Neural cell (in vitro differentiated cells): ENCODE results near the gene COG5. TPM values are rescaled to one million over a fixed set of nuclear protein-coding genes. Genes with fewer than 3 reads are reported as not detected.
"Not testable (repeated sequence)": the region's sequence is repeated elsewhere in the genome, so short reads cannot be mapped to it uniquely, and the experiment has no call there.

Source experiments
- H2AFZ ChIP-seq: fragments of 200-600, 300-800 bp; sonication (generic), shearing (Covaris generic); 2 replicates; pipeline ENCODE4 v1.6.0; 2014; ENCODE audit warnings: low read depth, mild to moderate bottlenecking, antibody characterized with exemption, low read length, moderate library complexity
- H3F3A ChIP-seq: fragments of 200-600 bp; shearing (Covaris generic); 2 replicates; pipeline ENCODE4 v1.6.1; 2016; ENCODE audit warnings: mild to moderate bottlenecking, moderate library complexity, mixed read lengths, antibody characterized with exemption, low read length; ENCODE audit not compliant: insufficient read depth, poor library complexity, severe bottlenecking
- H3K27ac ChIP-seq: fragments of 200-600, 300-800 bp; sonication (generic), shearing (Covaris generic); 2 replicates; pipeline ENCODE4 v1.5.1; 2014; ENCODE audit warnings: mild to moderate bottlenecking, low read length, moderate library complexity
- H3K27me3 ChIP-seq: fragments of 300-800, 200-600 bp; sonication (generic), shearing (Covaris generic); 2 replicates; pipeline ENCODE4 v1.6.0; 2014; ENCODE audit warnings: mild to moderate bottlenecking, low read depth, low read length, moderate library complexity; ENCODE audit not compliant: insufficient read depth
- H3K36me3 ChIP-seq: fragments of 300-800, 200-600 bp; sonication (generic), shearing (Covaris generic); 2 replicates; pipeline ENCODE4 v1.5.1; 2014; ENCODE audit warnings: mild to moderate bottlenecking, antibody characterized with exemption, low read length, moderate library complexity; ENCODE audit not compliant: insufficient read depth
- H3K4me2 ChIP-seq: fragments of 300-800, 200-600 bp; sonication (generic), shearing (Covaris generic); 2 replicates; pipeline ENCODE4 v1.6.0; 2014; ENCODE audit warnings: mild to moderate bottlenecking, low read length
- H3K4me3 ChIP-seq: fragments of 300-800, 200-600 bp; sonication (generic), shearing (Covaris generic); 2 replicates; pipeline ENCODE4 v1.5.1; 2014; ENCODE audit warnings: mild to moderate bottlenecking, low read length, moderate library complexity
- H3K79me2 ChIP-seq: fragments of 200-600 bp; shearing (Covaris generic); replicated peaks from 2 replicates; pipeline ENCODE4 v1.6.0; 2014; ENCODE audit warnings: mild to moderate bottlenecking, low read length, moderate library complexity; ENCODE audit not compliant: insufficient read depth
- H3K9ac ChIP-seq: fragments of 300-800, 200-600 bp; sonication (generic), shearing (Covaris generic); 2 replicates; pipeline ENCODE4 v1.6.1; 2016; ENCODE audit warnings: mild to moderate bottlenecking, low read length, mixed read lengths
- H3K9me2 ChIP-seq: fragments of 200-600 bp; shearing (Covaris generic); 2 replicates; pipeline ENCODE4 v1.6.1; 2016; ENCODE audit warnings: mild to moderate bottlenecking, low read length, mixed read lengths; ENCODE audit not compliant: insufficient read depth
- H3K9me3 ChIP-seq: fragments of 200-600, 300-800 bp; sonication (generic), shearing (Covaris generic); 2 replicates; pipeline ENCODE4 v1.6.1; 2016; ENCODE audit warnings: mild to moderate bottlenecking, mixed run types, low read length, moderate library complexity, mixed read lengths
- H4K20me1 ChIP-seq: fragments of 200-600 bp; shearing (Covaris generic); 2 replicates; pipeline ENCODE4 v1.6.1; 2016; ENCODE audit warnings: mild to moderate bottlenecking, mixed run types; ENCODE audit not compliant: insufficient read depth
- EP300 ChIP-seq: fragments of 450-650 bp; conservative IDR thresholded peaks from 2 replicates; pipeline ENCODE4 v1.6.1; 2014; ENCODE audit warnings: antibody characterized with exemption, mild to moderate bottlenecking, moderate library complexity; ENCODE audit not compliant: poor library complexity, severe bottlenecking
- EZH2 ChIP-seq: fragments of 200-600, 300-800 bp; shearing (Covaris generic), sonication (generic); IDR thresholded peaks from 2 replicates; pipeline ENCODE4 v1.6.1; 2014; ENCODE audit warnings: antibody characterized with exemption, low read length, borderline replicate concordance, mild to moderate bottlenecking; ENCODE audit not compliant: insufficient read depth, poor library complexity, severe bottlenecking
- MXI1 ChIP-seq: fragments of 450-650 bp; conservative IDR thresholded peaks from 2 replicates; pipeline ENCODE4 v1.6.1; 2014; ENCODE audit warnings: antibody characterized with exemption, mild to moderate bottlenecking; ENCODE audit not compliant: poor library complexity, severe bottlenecking
- POLR2AphosphoS5 ChIP-seq: IDR thresholded peaks from 2 replicates; pipeline ENCODE4 v1.6.1; 2012
- RAD21 ChIP-seq: fragments of 450-650 bp; conservative IDR thresholded peaks from 2 replicates; pipeline ENCODE4 v1.6.1; 2014; ENCODE audit warnings: antibody characterized with exemption, mild to moderate bottlenecking, moderate library complexity
- SMC3 ChIP-seq: fragments of 450-650 bp; conservative IDR thresholded peaks from 2 replicates; pipeline ENCODE4 v1.6.1; 2014; ENCODE audit warnings: antibody characterized with exemption, mild to moderate bottlenecking, moderate library complexity; ENCODE audit not compliant: poor library complexity
- TAF1 ChIP-seq: IDR thresholded peaks from 2 replicates; pipeline ENCODE4 v1.6.1; 2012; ENCODE audit warnings: low read depth
- polyA plus RNA-seq: library from polyadenylated mRNA; depleted of rRNA; stranded (reverse); fragments of >200 nt; gene quantifications from 2 replicates; pipeline ENCODE4 v1.2.3, GENCODE V29; 2014
- TF ChIP-seq, protein P1 (sequence below): IDR thresholded peaks from 2 replicates; pipeline ENCODE4 v1.6.1; 2012; ENCODE audit warnings: borderline replicate concordance
- TF ChIP-seq, protein P2 (sequence below): fragments of 450-650 bp; IDR thresholded peaks from 2 replicates; pipeline ENCODE4 v1.5.1; 2014; ENCODE audit warnings: antibody characterized with exemption, mild to moderate bottlenecking, moderate library complexity; ENCODE audit not compliant: poor library complexity, severe bottlenecking

COG5 gene
- polyA plus RNA-seq, 1 donor from 2014 or later, result 13.3 TPM

DNA sequence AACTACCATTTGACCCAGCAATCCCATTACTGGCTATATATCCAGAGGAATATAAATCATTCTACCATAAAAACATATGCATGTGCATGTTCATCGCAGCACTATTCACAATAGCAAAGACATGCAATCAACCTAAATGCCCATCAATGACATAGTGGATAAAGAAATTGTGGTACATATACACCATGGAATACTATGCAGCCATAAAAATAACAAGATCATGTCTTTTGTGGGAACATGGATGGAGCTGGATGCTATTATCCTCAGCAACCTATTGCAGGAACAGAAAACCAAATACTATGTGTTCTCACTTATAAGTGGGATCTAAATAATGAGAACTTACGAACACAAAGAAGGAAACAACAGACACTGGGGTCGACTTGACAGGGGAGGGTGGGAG is 316.9 kb downstream of the COG5 start:
- H3K9me3 ChIP-seq, H3K4me3 ChIP-seq, H3K36me3 ChIP-seq, H3K4me2 ChIP-seq, H3K27ac ChIP-seq, H2AFZ ChIP-seq, H3K9me2 ChIP-seq, H3K79me2 ChIP-seq, H3F3A ChIP-seq, H4K20me1 ChIP-seq, H3K27me3 ChIP-seq, H3K9ac ChIP-seq: not testable (repeated sequence)

- H3K9me2 ChIP-seq, result no peaks in the 10 kb centered on the region
- H2AFZ ChIP-seq, result no peak overlapping the region
- H3K36me3 ChIP-seq, result no peaks in the 10 kb centered on the region
- H3K9ac ChIP-seq, result no peak overlapping the region
- H4K20me1 ChIP-seq, result no peaks in the 10 kb centered on the region
- H3F3A ChIP-seq, result no peaks in the 10 kb centered on the region
- no peak overlapping the region for H3K4me3 ChIP-seq
- peaks cover 7% of the 10 kb centered on the region for H3K9me3 ChIP-seq
- H3K27ac ChIP-seq, result no peak overlapping the region
- H3K4me2 ChIP-seq, result no peak overlapping the region
- H3K79me2 ChIP-seq, result no peaks in the 10 kb centered on the region
- TF ChIP-seq POLR2AphosphoS5 (no peak), MXI1 (no peak), SMC3 (no peak), TAF1 (no peak), EZH2 (no peak), EP300 (no peak), RAD21 (no peak)
- TF ChIP-seq, protein P1, sequence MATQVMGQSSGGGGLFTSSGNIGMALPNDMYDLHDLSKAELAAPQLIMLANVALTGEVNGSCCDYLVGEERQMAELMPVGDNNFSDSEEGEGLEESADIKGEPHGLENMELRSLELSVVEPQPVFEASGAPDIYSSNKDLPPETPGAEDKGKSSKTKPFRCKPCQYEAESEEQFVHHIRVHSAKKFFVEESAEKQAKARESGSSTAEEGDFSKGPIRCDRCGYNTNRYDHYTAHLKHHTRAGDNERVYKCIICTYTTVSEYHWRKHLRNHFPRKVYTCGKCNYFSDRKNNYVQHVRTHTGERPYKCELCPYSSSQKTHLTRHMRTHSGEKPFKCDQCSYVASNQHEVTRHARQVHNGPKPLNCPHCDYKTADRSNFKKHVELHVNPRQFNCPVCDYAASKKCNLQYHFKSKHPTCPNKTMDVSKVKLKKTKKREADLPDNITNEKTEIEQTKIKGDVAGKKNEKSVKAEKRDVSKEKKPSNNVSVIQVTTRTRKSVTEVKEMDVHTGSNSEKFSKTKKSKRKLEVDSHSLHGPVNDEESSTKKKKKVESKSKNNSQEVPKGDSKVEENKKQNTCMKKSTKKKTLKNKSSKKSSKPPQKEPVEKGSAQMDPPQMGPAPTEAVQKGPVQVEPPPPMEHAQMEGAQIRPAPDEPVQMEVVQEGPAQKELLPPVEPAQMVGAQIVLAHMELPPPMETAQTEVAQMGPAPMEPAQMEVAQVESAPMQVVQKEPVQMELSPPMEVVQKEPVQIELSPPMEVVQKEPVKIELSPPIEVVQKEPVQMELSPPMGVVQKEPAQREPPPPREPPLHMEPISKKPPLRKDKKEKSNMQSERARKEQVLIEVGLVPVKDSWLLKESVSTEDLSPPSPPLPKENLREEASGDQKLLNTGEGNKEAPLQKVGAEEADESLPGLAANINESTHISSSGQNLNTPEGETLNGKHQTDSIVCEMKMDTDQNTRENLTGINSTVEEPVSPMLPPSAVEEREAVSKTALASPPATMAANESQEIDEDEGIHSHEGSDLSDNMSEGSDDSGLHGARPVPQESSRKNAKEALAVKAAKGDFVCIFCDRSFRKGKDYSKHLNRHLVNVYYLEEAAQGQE, result no peak
- TF ChIP-seq, protein P2, sequence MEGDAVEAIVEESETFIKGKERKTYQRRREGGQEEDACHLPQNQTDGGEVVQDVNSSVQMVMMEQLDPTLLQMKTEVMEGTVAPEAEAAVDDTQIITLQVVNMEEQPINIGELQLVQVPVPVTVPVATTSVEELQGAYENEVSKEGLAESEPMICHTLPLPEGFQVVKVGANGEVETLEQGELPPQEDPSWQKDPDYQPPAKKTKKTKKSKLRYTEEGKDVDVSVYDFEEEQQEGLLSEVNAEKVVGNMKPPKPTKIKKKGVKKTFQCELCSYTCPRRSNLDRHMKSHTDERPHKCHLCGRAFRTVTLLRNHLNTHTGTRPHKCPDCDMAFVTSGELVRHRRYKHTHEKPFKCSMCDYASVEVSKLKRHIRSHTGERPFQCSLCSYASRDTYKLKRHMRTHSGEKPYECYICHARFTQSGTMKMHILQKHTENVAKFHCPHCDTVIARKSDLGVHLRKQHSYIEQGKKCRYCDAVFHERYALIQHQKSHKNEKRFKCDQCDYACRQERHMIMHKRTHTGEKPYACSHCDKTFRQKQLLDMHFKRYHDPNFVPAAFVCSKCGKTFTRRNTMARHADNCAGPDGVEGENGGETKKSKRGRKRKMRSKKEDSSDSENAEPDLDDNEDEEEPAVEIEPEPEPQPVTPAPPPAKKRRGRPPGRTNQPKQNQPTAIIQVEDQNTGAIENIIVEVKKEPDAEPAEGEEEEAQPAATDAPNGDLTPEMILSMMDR, result no peak
- H3K27me3 ChIP-seq, result no peaks in the 10 kb centered on the region
Measured at GRCh38 chr7:107244613-107245012, 319.1 kb downstream of the COG5 start.

DNA sequence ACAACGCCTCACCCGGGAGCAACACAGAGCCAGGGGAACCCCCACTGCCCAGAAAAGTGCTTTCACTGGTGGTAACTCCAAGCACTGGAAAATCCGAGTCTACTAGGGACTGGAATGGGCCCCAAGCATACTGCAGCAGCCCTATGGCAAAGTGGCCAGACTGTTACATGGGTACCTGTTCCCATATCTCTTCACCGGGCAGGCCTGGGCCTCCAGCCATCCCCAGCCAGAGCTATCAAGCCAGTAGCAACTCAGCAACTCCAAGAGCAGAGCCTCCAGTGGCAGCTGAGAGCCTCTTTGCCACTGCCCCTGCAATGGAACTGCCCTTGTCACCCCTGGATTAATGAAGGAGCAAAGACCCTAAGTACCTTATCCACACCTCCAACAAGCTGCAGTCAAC is 321.5 kb downstream of the COG5 start:
- no peak overlapping the region for H3K4me3 ChIP-seq
- peaks cover 7% of the 10 kb centered on the region for H3K9me3 ChIP-seq
- TF ChIP-seq, protein P1, result no peak
- TF ChIP-seq POLR2AphosphoS5, result no peak
- no peak for TF ChIP-seq EZH2
- TF ChIP-seq EP300, result no peak
- TF ChIP-seq TAF1, result no peak
- no peak for TF ChIP-seq RAD21
- no peak for TF ChIP-seq SMC3
- TF ChIP-seq, protein P2, result no peak
- no peak for TF ChIP-seq MXI1
- no peaks in the 10 kb centered on the region for H3K79me2 ChIP-seq
- H3K4me2 ChIP-seq, result no peak overlapping the region
- H3K9me2 ChIP-seq, result no peaks in the 10 kb centered on the region
- no peak overlapping the region for H3K9ac ChIP-seq
- H3K27ac ChIP-seq, result no peak overlapping the region
- H2AFZ ChIP-seq, result no peak overlapping the region
- H4K20me1 ChIP-seq, result no peaks in the 10 kb centered on the region
- no peaks in the 10 kb centered on the region for H3F3A ChIP-seq
- no peaks in the 10 kb centered on the region for H3K36me3 ChIP-seq
- no peaks in the 10 kb centered on the region for H3K27me3 ChIP-seq
